Activated CD4-positive, CD25-positive, alpha-beta regulatory T cell (primary cell): ENCODE measurements around the gene BRPF1.
A peak's percentile ranks its signal among the peaks of the same experiment; 100 is the strongest.

Experiments used
- DNase-seq, 4 experiments: peaks; one replicate each; lab custom pipeline; 2025; lab: John Stamatoyannopoulos, UW

The BRPF1 gene

DNA sequence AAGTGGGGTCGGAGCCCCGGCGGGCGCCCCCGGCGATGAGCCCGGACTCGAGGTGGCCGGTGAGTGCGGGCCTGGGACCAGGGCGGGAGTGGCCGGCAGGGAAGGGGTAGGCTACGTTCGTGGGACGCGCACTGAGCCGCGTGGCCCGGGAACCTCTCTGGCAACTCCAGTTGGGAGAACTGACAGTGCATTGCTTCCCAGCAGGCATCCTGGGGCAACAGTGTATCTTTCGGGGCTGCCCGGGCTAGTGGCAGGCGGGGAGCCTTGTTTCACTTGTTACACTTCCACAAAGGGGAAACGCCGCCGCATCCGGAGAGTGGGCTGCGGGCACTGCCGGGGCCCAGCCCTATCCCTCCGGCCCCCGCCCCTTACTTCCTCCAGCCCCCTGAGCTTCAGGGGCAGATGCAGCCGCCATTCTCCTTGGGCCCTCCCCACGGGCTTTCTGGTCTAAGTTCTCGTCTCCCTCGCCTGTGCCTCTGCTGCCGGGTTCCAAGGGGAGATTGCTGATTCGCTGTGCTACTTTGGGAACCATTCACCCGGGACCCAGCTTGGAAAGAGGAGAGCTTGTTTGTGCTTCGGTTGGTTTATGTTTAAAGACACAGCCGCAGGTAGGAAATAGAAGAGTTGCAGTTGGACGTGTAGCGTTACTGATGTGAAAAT lies 675 bp downstream of the BRPF1 start:
- peak in 1 of 4 experiments; percentile 16 for DNase-seq

GRCh38 chr3:9732740-9733115 lies 1.2 kb downstream of the BRPF1 start:
- DNase-seq, result no peak

DNA sequence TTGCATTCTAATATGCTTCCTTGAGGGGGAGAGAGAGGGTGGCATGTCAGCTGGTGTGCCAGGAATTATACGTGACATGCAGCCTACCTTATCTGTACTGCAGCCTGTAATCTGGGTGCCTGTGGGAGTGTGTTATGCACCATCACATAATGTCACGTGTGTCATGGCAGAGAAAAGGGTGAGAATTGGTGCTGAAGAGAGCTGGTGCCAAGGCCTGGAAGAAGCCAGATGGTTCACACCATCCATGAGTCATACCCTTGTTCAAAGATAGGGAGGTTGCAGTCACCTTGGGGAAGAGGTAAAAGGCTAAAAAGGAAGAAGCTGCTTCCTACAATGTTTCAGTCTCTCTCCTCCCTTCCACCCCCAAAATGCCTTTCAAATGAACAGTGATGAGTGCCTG lies 5.3 kb downstream of the BRPF1 start:
- DNase-seq, result no peak

- DNase-seq, result no peak
Measured at GRCh38 chr3:9739181-9739580, 7.6 kb downstream of the BRPF1 start.

GRCh38 chr3:9742560-9742959 lies 11.0 kb downstream of the BRPF1 start:
- no peak for DNase-seq

GRCh38 chr3:9743548-9743947 lies 12.0 kb downstream of the BRPF1 start:
- no peak for DNase-seq

DNA sequence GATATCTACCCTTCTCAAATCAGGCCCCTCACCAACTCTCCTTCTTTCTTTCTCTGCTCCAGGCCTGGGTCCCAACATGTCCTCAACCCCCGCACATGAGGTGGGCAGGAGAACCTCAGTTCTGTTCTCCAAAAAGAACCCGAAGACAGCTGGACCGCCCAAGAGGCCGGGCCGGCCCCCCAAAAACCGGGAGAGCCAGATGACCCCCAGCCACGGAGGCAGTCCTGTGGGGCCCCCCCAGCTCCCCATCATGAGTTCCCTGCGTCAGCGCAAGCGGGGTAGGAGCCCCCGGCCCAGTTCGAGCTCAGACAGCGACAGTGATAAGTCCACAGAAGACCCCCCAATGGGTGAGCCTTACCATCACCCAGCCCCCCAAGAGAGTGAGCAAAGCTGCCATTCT lies 12.6 kb downstream of the BRPF1 start:
- DNase-seq, result no peak

DNA sequence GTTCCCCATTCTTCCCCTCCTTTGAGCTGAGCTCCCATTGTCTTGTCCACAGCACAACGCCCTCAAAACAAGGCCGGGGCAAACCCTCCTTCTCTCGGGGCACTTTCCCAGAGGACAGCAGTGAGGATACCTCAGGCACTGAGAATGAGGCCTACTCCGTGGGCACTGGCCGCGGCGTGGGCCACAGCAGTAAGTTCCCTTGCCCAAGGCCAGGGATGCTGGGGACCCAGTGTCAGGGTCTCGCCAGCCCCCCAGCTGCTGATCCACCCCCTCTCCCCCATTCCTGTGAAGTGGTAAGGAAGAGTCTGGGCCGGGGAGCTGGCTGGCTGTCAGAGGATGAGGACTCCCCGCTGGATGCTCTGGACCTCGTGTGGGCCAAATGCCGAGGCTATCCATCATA lies 14.0 kb downstream of the BRPF1 start:
- DNase-seq, result no peak

GRCh38 chr3:9746330-9746729 lies 14.8 kb downstream of the BRPF1 start:
- DNase-seq, result no peak

DNA sequence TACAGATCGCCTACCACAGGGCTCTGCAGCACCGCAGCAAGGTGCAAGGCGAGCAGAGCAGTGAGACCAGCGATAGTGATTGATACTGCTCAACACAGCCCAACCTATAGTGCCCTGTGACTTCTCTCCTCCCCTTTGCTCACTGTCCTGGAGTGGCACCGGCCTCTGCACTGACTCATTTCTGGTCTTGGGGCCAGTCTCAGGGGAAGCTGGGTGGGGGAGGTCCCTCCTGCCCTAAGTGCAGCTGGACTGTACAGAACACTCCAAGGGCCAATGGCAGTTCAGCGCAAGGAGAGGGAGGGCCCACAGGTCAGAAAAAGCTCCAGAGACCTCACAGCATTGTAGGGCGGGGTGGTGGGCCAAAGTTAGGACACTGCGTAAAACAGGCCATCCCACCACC lies 15.7 kb downstream of the BRPF1 start:
- DNase-seq, result no peak

- DNase-seq, result no peak
Measured at GRCh38 chr3:9748031-9748430, 16.5 kb downstream of the BRPF1 start.

GRCh38 chr3:9749296-9749644 lies 17.7 kb downstream of the BRPF1 start:
- peak in 1 of 4 experiments; percentile 45 for DNase-seq

- peak; percentile 83 to 89 (median 87) for DNase-seq
Measured at GRCh38 chr3:9749645-9750555, 18.4 kb downstream of the BRPF1 start, which contains the start of gene OGG1. Gene OGG1 (plus strand): TSS chr3:9749952. CDS start chr3:9750287, 335 bp downstream.

DNA sequence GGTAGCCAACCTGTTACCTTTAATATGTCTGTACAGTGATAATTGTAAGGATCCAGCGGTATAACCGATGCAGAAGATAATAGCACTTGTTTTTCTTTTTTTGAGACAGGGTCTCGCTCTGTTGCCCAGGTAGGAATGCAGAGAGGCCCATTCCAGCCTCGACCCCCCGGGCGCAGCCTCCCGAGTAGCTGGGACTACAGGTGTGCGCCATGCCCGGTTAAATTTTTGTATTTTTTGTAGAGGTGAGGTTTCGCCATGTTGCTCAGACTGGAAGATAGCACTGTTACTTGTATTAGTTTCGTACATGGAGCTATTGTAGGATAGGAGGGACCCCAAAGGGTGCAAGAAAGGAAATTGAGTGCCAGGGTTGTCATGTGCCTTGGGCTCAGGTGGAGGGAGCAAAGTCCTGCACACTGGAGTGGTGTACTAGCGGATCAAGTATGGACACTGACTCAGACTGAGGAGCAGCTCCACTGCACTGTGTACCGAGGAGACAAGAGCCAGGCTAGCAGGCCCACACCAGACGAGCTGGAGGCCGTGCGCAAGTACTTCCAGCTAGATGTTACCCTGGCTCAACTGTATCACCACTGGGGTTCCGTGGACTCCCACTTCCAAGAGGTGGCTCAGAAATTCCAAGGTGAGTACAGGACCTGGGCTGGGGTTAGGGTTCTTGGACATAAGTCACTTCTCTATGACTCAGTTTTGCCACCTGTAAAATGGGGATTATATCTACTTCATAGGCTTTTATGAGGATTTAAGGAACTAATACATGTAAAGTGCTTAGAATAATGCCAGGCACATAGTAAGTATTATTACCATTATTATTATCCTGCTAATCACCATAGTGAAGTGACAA lies 19.2 kb downstream of the BRPF1 start:
- DNase-seq, result no peak

DNA sequence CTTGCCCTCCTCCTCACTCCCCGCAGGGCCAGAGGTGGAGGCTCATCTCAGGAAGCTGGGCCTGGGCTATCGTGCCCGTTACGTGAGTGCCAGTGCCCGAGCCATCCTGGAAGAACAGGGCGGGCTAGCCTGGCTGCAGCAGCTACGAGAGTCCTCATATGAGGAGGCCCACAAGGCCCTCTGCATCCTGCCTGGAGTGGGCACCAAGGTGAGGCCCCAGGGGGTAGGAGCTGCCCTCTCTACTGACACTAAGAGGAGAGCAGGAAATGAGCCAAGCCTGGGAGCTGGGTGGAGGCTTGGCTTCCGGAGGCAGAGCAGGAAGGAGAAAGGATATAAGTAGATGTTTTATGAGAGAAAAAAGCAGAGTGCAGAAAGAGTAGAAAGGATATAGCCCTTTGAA lies 23.1 kb downstream of the BRPF1 start:
- no peak for DNase-seq

DNA sequence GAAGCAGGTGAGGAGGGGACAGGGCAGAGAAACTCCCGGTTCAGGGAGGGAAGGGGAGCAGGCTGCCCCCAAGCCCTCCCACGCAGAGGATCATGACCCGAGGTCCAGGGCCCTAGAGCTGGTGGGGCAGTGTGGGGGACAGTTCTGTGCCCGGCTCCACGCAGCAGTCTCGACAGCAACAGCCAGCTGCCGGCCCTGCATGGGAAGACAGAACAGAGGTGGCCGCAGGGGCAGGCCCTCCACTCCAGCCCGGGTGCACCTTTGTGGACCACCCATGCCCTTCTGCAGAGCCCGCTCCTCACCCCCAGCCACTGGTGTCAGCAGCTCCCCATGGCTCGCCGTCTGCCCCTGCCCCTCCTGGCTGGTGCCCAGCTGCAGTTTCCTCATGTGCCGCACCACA lies 25.9 kb downstream of the BRPF1 start:
- DNase-seq, result no peak

- DNase-seq, result no peak
Measured at GRCh38 chr3:9760779-9761505, 29.4 kb downstream of the BRPF1 start.

GRCh38 chr3:9761919-9762318 lies 30.4 kb downstream of the BRPF1 start:
- DNase-seq, result no peak

DNA sequence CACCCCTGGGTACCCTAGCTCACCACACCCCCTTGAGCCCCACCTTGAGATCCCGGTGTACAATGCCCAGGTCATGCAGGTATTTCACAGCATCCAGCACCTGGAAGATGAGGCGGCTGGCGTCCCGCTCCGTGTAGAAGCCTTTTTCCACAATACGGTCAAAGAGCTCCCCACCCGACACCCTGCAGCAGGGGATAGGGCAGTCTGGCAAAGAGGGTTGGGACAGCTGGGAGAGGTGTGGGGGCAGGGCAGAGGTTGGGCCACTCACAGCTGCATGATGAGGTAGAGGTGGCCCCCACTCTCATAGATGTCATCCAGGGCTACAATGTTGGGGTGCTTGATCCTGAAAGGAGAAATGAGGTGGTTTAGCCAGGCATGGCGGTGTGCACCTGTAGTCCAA lies 31.3 kb downstream of the BRPF1 start:
- no peak for DNase-seq

- DNase-seq, result no peak
Measured at GRCh38 chr3:9765865-9766264, 34.3 kb downstream of the BRPF1 start.

DNA sequence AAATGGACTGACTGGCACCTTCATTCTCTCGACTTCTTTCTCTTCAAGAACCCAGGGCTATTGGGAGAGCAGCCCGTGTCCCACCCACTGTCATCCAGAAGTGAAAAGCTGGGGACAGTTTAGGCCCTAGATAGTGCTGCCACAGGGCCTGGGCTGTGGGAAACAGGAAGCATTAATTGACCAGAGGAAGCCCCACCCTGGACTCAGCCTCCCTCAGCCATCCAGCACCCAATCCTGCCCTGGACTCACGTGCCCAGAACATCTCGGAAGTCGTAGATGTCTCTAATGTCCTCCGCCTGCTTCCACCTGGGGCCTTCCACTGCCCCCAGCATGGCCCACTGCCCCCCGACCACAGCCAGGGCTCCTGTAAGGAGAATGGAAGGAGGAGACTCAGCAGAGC lies 35.9 kb downstream of the BRPF1 start:
- DNase-seq, result no peak
